ENCODE data around the gene IGHMBP2.

The IGHMBP2 gene

DNA sequence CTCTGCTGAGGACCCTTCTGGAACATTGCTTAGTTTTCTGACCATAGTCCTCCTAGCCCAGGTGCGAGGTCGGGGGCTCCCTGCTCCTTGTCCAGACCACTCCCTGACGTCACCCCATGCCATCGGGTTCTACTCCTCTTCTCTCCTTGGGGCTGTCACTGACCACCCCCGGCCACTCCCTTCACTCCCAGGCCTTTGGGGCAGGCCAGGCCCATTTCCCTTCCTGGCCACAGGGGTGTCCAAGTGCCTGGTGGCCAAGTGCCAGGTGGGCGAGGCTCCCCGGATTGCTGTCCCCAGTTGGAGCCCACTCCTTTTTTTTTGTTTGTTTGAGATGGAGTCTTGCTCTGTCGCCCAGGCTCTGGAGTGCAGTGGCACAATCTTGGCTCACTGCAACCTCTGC lies 57.6 kb downstream of the IGHMBP2 start:
- H3K9me3 ChIP-seq (ENCODE audit: control insufficient read depth, low read length), result no peaks in the 10 kb centered on the region
- H3K4me1 ChIP-seq (ENCODE audit: control insufficient read depth, insufficient read depth, low read length), result no peaks in the 10 kb centered on the region
- WGBS, 2 experiments, result 90 to 93% methylated on average over 8 of the region's 8 CpGs
- no peaks in the 10 kb centered on the region for H3K36me3 ChIP-seq (ENCODE audit: control insufficient read depth, insufficient read depth, low read length)
- H3K27me3 ChIP-seq (ENCODE audit: control insufficient read depth, insufficient read depth, low read length, poor library complexity, severe bottlenecking), result no peaks in the 10 kb centered on the region
- no peak overlapping the region for H3K4me3 ChIP-seq (ENCODE audit: insufficient read depth, low read depth, low read length)
- H3K27ac ChIP-seq (ENCODE audit: insufficient read depth, low read depth, low read length, poor library complexity, severe bottlenecking), result no peak overlapping the region

DNA sequence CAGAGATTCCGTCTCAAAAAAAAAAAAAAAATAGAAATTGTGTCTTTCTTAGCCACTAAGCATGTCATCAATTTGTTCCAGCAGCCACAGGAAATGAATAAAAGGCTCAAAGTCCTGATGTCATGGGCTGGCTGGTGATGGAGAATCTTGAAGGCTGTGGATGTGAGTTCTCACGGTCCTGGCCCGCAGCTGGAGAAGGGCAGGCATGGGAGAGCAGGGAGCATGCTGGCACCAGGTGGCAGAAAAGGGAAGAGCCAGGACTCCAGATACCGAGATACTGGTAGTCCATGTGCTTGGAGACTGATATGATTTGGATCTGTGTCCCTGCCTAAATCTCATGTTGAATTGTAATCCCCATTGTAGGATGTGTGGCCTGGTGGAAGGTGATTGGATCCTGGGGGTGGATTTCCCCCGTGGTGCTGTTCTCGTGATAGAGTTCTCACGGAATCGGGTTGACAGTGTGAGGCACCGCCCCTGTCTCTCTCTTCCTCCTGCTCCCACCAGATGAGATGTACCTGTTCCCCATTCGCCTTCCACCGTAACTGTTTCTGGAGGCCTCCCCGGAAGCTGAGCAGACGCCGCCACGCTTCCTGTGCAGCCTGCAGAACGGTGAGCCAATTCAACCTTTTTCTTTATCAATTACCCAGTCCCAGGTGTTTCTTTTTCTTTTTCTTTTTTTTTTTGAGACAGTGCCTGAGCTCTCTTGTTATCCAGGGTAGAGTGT lies 59.0 kb downstream of the IGHMBP2 start:
- Histone ChIP-seq H3K4me1 (ENCODE audit: control insufficient read depth, insufficient read depth, low read length) (no peaks in the 10 kb centered on the region), H3K36me3 (ENCODE audit: control insufficient read depth, insufficient read depth, low read length) (no peaks in the 10 kb centered on the region), H3K4me3 (ENCODE audit: insufficient read depth, low read depth, low read length) (no peak overlapping the region), H3K27ac (ENCODE audit: insufficient read depth, low read depth, low read length, poor library complexity, severe bottlenecking) (no peak overlapping the region), H3K9me3 (ENCODE audit: control insufficient read depth, low read length) (no peaks in the 10 kb centered on the region), H3K27me3 (ENCODE audit: control insufficient read depth, insufficient read depth, low read length, poor library complexity, severe bottlenecking) (no peaks in the 10 kb centered on the region)
- WGBS, 2 experiments, result 84 to 88% methylated on average over 16 of the region's 16 CpGs

DNA sequence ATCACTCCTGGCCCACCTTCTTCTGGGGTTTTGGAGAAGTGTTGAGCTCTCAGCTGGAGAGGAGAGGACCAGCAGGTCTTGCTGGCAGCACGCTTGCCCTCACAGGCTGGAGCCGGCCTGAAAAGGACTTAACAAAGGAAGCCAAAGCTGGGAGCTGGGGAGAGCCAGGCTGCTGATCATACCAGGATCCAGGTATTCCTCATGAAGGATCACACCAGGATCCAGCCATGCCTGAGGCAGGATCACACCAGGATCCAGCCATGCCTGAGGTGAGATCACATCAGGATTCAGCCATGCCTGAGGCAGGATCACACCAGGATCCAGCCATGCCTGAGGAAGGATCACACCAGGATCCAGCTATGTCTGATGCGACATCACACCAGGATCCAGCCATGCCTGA lies 60.1 kb downstream of the IGHMBP2 start:
- WGBS, 2 experiments, result 93% methylated on average over 3 of the region's 3 CpGs
- Histone ChIP-seq H3K36me3 (ENCODE audit: control insufficient read depth, insufficient read depth, low read length) (no peaks in the 10 kb centered on the region), H3K4me3 (ENCODE audit: insufficient read depth, low read depth, low read length) (no peak overlapping the region), H3K27ac (ENCODE audit: insufficient read depth, low read depth, low read length, poor library complexity, severe bottlenecking) (no peak overlapping the region), H3K4me1 (ENCODE audit: control insufficient read depth, insufficient read depth, low read length) (no peaks in the 10 kb centered on the region), H3K27me3 (ENCODE audit: control insufficient read depth, insufficient read depth, low read length, poor library complexity, severe bottlenecking) (no peaks in the 10 kb centered on the region), H3K9me3 (ENCODE audit: control insufficient read depth, low read length) (no peaks in the 10 kb centered on the region)

DNA sequence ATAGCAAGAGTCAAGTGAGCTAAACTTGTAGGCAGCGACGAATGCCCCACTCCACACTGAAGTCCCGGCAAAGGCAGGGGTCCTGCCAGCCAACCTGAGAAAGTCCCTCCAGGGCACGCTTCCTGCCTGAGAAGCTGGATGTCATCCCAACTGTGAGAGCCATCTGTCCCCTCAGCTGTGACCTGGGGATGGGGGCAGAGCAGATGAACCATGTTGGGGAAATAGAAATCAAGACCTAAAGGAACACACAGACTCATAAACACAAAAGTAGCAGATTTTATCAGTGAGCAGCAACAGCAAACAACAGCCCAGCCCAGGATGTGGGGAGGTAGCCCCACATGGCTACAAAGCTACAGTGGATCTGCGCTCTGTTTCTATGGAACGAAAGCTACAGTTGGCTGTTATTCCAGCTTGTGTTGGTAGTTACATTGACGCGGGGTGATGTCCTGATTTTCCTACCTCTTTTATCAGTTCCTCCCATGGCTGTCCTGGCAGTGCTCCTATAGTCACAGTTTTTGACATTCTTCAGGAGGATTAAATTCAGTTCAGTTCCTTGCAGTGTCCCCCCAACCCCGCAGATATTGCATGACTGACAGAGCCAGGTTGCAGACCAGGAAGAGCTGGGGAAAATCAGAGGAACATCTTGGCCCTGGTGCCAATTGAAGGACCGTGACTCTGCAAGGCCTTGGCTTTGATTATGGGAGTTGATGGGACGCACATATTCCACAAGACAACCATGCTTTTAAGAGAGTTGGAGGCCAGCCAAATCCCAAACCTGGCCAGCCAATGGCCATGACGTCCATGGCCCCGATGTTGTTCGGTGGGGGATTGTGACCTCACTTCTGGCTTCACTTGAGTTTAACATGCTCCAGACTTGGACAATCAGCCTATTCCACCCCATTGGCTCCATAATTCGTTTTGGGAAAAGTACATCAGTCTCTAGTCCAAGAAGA lies 62.5 kb downstream of the IGHMBP2 start:
- H3K9me3 ChIP-seq (ENCODE audit: control insufficient read depth, low read length), result no peaks in the 10 kb centered on the region
- 92 to 93% methylated on average over 15 of the region's 15 CpGs for WGBS, 2 experiments
- H3K4me3 ChIP-seq (ENCODE audit: insufficient read depth, low read depth, low read length), result no peak overlapping the region
- H3K36me3 ChIP-seq (ENCODE audit: control insufficient read depth, insufficient read depth, low read length), result no peaks in the 10 kb centered on the region
- H3K27ac ChIP-seq (ENCODE audit: insufficient read depth, low read depth, low read length, poor library complexity, severe bottlenecking), result no peak overlapping the region
- no peaks in the 10 kb centered on the region for H3K27me3 ChIP-seq (ENCODE audit: control insufficient read depth, insufficient read depth, low read length, poor library complexity, severe bottlenecking)
- no peaks in the 10 kb centered on the region for H3K4me1 ChIP-seq (ENCODE audit: control insufficient read depth, insufficient read depth, low read length)

DNA sequence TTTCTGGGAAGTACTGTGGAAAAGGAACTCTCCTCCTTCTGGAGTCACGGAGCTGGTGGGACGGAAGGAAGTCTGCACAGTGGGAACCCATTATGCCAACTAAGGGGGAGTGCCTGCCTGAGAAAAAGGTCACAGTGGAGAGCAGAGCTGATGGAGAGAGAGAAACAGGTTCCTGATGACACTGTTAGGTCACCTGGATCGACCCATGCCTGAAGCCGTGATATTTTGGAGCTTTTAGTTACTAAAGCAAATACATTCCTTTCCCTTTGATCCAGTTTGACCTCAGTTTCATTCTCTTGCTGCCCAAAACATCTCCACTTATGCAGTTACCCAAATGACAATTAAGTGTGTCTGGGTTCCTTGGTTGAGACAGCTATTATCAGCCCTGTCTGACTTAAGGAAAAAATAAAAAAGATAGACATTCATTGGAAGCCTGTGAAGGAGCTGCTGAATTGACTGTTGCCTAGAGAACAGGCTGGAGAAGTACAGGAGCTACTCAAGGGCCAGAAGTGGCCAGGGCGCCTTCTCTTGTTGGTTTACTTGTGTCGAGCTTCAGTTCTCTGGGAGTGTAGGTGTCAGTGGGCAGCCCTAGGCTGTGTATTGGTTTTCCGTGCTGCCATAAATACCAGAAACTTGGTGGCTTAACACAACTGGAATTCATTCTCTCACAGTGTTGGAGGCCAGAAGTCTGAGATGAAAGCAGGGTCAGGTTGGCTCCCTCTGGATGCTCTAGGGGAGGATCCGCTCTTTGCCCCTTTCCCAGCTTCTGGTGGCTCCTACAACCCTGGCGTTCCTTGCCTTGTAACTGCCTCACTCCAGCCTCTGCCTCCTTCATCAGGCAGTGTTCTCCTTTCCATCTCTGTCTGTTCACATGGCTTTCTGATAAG lies 63.4 kb downstream of the IGHMBP2 start:
- no peaks in the 10 kb centered on the region for H3K4me1 ChIP-seq (ENCODE audit: control insufficient read depth, insufficient read depth, low read length)
- no peak overlapping the region for H3K27ac ChIP-seq (ENCODE audit: insufficient read depth, low read depth, low read length, poor library complexity, severe bottlenecking)
- H3K27me3 ChIP-seq (ENCODE audit: control insufficient read depth, insufficient read depth, low read length, poor library complexity, severe bottlenecking), result no peaks in the 10 kb centered on the region
- WGBS, 2 experiments, result 85 to 93% methylated on average over 9 of the region's 9 CpGs
- H3K4me3 ChIP-seq (ENCODE audit: insufficient read depth, low read depth, low read length), result no peak overlapping the region
- H3K9me3 ChIP-seq (ENCODE audit: control insufficient read depth, low read length), result no peaks in the 10 kb centered on the region
- no peaks in the 10 kb centered on the region for H3K36me3 ChIP-seq (ENCODE audit: control insufficient read depth, insufficient read depth, low read length)

DNA sequence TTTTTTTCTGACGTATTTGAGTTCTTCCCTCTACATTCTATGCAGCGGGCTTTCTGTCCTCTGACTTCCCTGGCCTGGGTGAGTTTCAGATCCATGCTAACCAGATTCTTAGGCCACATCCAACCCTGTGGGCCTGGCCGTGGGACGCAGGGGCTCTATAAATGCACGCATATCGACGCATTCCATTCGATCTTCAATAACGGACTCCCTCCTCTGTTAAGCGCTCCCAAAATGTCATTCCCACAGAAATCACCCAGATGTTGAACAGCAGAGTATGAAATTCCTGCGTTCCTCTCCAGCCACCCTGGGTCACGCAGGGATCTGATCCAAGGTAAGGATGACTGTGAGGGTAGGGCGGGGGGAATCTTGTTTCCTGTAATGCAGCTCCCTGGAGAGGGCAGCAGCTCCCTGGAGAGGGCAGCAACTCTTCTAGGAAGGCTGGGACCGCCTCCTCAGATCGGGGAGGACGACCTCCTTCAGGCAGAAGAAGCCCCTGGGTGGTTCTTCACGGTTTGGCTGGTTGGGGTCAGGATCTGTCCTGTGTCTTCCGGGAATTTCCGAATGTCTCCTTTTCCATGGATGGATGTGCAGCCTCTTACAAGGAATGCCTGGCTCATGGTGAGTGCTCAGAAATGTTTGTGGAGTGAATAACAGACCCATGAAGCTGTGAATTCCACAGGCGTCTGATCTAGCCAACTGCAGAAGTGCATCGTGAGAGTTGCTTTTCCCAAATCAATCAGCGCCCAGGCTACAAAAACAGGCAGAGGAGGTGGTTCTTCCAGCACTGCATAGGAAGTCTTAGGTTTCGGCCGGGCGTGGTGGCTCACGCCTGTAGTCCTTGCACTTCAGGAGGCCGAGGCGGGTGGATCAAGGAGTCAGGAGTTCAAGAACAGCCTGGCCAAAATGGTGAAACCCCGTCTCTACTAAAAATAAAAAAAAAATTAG lies 64.9 kb downstream of the IGHMBP2 start:
- Histone ChIP-seq H3K36me3 (ENCODE audit: control insufficient read depth, insufficient read depth, low read length) (no peaks in the 10 kb centered on the region), H3K4me3 (ENCODE audit: insufficient read depth, low read depth, low read length) (no peak overlapping the region), H3K27me3 (ENCODE audit: control insufficient read depth, insufficient read depth, low read length, poor library complexity, severe bottlenecking) (no peaks in the 10 kb centered on the region), H3K27ac (ENCODE audit: insufficient read depth, low read depth, low read length, poor library complexity, severe bottlenecking) (no peak overlapping the region), H3K9me3 (ENCODE audit: control insufficient read depth, low read length) (no peaks in the 10 kb centered on the region), H3K4me1 (ENCODE audit: control insufficient read depth, insufficient read depth, low read length) (no peaks in the 10 kb centered on the region)
- WGBS, 2 experiments, result 85% methylated on average over 29 of the region's 29 CpGs

DNA sequence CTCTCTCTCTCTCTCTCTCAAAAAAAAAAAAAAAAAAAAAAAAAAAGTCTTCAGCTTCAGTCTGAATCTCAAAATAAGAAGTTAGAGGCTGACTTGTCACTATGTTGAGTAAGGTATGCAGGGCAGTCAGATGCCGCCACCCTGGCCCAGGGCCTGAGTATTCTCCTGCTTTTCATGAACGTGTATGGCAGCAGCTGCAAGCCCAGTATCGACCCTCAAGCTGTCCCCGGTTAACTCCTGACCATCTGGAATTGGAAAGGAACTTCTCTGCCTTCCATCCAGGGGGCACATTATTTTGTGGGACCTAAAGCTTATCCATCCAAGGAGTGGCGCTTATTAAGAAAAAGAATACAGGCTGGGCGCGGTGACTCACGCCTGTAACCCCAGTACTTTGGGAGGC lies 65.7 kb downstream of the IGHMBP2 start:
- WGBS, 2 experiments, result 87 to 89% methylated on average over 8 of the region's 8 CpGs
- no peaks in the 10 kb centered on the region for H3K9me3 ChIP-seq (ENCODE audit: control insufficient read depth, low read length)
- no peaks in the 10 kb centered on the region for H3K36me3 ChIP-seq (ENCODE audit: control insufficient read depth, insufficient read depth, low read length)
- H3K27ac ChIP-seq (ENCODE audit: insufficient read depth, low read depth, low read length, poor library complexity, severe bottlenecking), result no peak overlapping the region
- no peak overlapping the region for H3K4me3 ChIP-seq (ENCODE audit: insufficient read depth, low read depth, low read length)
- no peaks in the 10 kb centered on the region for H3K4me1 ChIP-seq (ENCODE audit: control insufficient read depth, insufficient read depth, low read length)
- H3K27me3 ChIP-seq (ENCODE audit: control insufficient read depth, insufficient read depth, low read length, poor library complexity, severe bottlenecking), result no peaks in the 10 kb centered on the region

DNA sequence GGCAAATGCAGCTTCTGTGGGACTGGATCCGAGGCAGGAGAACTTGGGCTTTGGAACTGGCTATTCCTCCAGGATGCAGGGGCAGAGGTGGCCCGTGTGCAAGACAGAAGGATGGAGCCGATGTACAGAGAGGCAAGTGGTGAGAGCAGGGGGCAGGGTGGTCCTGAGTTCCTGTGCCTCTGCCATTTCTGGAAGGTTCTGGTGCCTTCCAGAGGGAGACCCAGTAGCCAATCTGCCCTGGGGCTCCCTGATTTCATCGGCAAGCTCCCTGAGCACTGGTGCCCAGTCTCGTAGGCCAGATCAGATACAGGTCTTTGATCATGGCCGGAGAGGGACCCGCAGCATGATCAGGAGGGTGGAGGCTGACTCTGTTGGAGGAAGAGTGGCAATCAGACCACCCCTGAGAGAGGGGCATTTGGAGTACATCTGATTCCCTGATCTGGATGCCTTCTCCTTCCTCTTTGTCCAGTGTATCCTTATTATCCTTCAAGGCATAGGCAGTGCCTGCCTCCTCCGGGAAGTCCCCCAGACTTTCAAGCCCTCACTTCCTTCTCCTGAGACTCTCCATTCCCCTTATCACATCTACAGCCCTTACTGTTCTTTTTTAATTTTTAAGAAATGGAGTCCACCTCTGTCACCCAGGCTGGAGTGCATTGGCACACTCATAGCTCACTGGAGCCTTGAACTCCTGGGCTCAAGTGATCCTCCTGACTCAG lies 67.4 kb downstream of the IGHMBP2 start:
- no peaks in the 10 kb centered on the region for H3K4me1 ChIP-seq (ENCODE audit: control insufficient read depth, insufficient read depth, low read length)
- no peaks in the 10 kb centered on the region for H3K36me3 ChIP-seq (ENCODE audit: control insufficient read depth, insufficient read depth, low read length)
- H3K4me3 ChIP-seq (ENCODE audit: insufficient read depth, low read depth, low read length), result no peak overlapping the region
- H3K9me3 ChIP-seq (ENCODE audit: control insufficient read depth, low read length), result peaks cover 2% of the 10 kb centered on the region
- H3K27ac ChIP-seq (ENCODE audit: insufficient read depth, low read depth, low read length, poor library complexity, severe bottlenecking), result no peak overlapping the region
- H3K27me3 ChIP-seq (ENCODE audit: control insufficient read depth, insufficient read depth, low read length, poor library complexity, severe bottlenecking), result no peaks in the 10 kb centered on the region
- WGBS, 2 experiments, result 87 to 92% methylated on average over 8 of the region's 8 CpGs

DNA sequence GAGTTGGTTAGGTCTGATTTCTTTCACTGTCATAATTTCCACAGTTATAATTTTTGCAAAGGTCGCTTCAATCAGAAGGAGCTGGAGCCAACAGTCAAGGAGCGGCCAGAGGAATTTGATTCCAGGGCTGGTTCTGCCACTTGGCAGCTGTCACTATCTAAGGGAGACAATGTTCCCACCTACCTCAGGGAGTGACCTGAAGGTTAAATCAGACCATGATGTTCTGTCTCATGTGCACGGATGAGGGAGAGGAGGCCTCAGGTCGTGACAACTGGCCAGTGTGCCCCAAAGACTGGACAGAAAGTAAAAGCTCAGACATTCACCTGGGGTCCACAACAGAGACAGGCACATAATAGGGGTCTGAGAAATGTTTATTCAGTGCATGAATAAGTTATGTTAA lies 69.5 kb downstream of the IGHMBP2 start:
- H3K4me1 ChIP-seq (ENCODE audit: control insufficient read depth, insufficient read depth, low read length), result no peaks in the 10 kb centered on the region
- no peak overlapping the region for H3K27ac ChIP-seq (ENCODE audit: insufficient read depth, low read depth, low read length, poor library complexity, severe bottlenecking)
- peaks cover 2% of the 10 kb centered on the region for H3K9me3 ChIP-seq (ENCODE audit: control insufficient read depth, low read length)
- no peaks in the 10 kb centered on the region for H3K36me3 ChIP-seq (ENCODE audit: control insufficient read depth, insufficient read depth, low read length)
- 88 to 90% methylated on average over 4 of the region's 4 CpGs for WGBS, 2 experiments
- H3K27me3 ChIP-seq (ENCODE audit: control insufficient read depth, insufficient read depth, low read length, poor library complexity, severe bottlenecking), result no peaks in the 10 kb centered on the region
- H3K4me3 ChIP-seq (ENCODE audit: insufficient read depth, low read depth, low read length), result no peak overlapping the region
